HG03457 (cell line): Measurements from ENCODE around the gene ACBD6.

Source experiments
- ATAC-seq: cut with Tn5 transposase; IDR thresholded peaks from one replicate; pipeline ENCODE4 v1.9.1; 2021; ENCODE audit warnings: moderate number of reproducible peaks; ENCODE audit not compliant: unreplicated experiment

ACBD6 gene

GRCh38 chr1:180376800-180377199 is 125.6 kb downstream of the ACBD6 start:
- no peak for ATAC-seq

- no peak for ATAC-seq
These were observed 126.1 kb downstream of the ACBD6 start for GRCh38 chr1:180376253-180376652.

- ATAC-seq = no peak
These were observed 129.6 kb downstream of the ACBD6 start for GRCh38 chr1:180372728-180373127.

DNA sequence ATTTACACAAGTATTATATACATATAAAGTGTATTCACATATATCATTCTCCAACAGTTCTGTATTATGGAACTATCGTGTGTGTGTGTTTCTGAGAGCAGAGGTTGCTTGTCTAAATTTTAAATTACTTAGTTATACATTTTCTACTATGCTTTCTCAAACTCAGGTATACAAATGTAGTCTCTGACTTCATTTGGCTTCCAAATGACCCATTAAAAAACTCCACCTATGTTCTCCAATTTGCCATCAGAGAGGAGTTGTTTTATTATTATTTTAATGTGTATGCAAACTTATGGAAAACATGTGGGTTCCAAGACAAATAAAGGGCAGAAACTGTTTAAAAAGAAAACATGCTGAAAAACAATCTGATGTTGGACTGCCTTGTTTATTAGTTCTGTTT is 131.8 kb downstream of the ACBD6 start:
- no peak for ATAC-seq

- no peak for ATAC-seq
These were observed 132.2 kb downstream of the ACBD6 start for GRCh38 chr1:180370188-180370587.

DNA sequence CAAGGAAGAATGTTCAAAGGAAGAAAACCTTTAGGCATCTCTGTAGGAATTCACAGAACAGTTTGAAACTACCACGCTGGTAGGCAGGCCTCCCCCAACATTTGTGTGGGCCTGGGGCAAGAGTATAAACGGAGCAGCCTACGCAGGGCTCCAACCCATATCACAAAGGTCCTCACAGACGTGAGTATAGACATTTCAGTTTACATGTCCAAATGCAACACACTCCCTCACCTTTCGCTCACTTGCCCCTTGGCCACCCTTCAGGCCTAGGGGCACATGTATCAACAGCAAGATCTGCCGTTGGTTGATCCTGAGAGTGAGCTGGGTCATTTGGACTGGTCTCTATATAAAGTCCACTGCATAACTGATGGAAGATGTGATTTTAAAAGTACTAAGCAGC is 133.3 kb downstream of the ACBD6 start:
- no peak for ATAC-seq

DNA sequence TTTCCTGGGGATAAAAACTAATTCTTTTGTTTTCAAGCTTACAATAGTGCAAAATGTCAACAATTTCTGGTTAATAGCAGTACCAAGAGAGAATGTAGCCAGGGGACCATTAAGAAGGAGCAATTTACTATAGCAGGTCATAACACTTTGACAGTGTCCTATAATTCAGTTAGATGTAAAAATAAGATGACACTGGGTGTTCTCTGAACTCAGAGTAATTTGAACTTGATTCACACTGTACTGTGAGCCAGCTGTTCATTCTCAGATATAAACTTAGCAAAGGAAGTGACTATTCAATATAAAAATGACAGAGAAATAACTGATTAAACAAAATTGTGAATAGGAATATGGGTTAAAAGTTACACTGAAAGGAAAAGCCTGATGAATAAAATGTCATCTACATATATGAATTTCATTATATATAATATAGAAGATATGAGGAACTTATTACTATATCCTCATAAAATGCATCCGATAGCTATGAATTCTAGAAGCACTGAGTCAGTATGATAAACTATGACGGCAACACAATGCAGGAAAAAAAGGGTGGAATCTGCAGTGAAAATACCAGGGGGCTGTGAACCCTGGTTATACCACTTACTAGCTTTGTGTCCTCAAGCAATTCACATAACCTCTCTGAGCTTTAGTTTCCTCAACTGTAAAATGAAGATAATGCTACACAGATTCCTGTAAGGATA is 135.9 kb downstream of the ACBD6 start:
- no peak for ATAC-seq

DNA sequence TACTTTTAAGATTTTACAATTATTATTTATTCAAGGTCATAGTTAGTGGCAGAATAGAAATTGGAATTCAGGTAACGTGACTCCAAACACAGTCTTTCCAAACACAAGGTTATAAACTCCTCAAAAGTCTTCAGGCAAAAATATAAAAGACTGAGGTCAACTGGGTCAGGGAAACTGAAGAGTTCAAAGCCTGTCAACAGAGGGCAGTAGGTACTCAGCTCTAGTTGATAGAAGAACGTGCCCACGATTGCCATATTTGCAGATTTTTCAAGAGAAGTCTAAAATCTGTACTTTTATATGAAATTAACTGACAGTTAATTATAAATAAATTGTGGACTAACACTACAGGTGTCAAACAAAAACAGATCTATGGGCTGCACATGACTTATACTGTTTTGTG is 137.3 kb downstream of the ACBD6 start:
- no peak for ATAC-seq

- ATAC-seq = no peak
These were observed 139.0 kb downstream of the ACBD6 start for GRCh38 chr1:180363246-180363995.

- ATAC-seq = no peak
These were observed 141.9 kb downstream of the ACBD6 start for GRCh38 chr1:180360333-180361075.

GRCh38 chr1:180358649-180359048 is 143.7 kb downstream of the ACBD6 start:
- ATAC-seq = no peak

DNA sequence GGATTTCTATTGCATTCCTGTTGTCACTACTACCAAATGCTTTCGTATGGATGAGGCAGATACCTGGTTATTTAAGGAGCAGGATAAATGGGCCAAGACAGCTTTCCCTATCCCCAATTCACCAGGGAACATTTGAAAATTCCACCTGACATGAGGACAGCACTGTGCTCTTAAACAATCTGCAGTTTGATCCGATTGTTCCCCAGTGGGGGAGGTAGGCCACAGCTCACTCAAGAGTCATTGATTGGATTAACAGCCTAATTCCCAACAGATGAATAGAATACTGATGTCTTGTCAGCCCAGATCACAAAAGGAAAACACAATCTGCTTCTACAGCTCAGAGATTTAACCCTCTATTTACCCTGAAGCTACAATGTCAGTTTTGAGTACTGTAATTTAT is 148.4 kb downstream of the ACBD6 start:
- no peak for ATAC-seq

GRCh38 chr1:180352588-180352987 is 149.8 kb downstream of the ACBD6 start:
- no peak for ATAC-seq

- ATAC-seq = no peak
These were observed 150.4 kb downstream of the ACBD6 start for GRCh38 chr1:180352021-180352420.

DNA sequence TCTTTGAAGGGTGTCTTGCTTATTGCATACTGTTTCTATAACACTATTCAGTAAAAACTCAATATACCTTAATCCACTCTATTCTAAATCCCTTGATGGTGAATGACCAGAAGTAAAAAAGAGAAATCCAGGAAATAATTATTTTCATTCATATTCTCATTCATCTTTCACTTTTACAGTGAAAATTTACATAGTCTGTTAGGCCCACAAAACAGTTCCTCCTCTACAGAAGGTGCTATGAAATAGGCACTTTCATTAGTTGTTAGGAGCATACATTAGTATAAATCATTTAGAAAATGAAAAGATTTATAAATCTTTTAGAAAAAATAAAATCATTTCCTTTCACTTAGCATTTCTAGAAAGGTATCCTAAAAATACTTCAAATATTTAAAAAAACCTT is 157.2 kb downstream of the ACBD6 start:
- ATAC-seq = no peak

- no peak for ATAC-seq
These were observed 158.2 kb downstream of the ACBD6 start for GRCh38 chr1:180343921-180344769.

- ATAC-seq = no peak
These were observed 175.3 kb downstream of the ACBD6 start for GRCh38 chr1:180327089-180327488.

- ATAC-seq = no peak
These were observed 189.5 kb downstream of the ACBD6 start for GRCh38 chr1:180312926-180313325.

DNA sequence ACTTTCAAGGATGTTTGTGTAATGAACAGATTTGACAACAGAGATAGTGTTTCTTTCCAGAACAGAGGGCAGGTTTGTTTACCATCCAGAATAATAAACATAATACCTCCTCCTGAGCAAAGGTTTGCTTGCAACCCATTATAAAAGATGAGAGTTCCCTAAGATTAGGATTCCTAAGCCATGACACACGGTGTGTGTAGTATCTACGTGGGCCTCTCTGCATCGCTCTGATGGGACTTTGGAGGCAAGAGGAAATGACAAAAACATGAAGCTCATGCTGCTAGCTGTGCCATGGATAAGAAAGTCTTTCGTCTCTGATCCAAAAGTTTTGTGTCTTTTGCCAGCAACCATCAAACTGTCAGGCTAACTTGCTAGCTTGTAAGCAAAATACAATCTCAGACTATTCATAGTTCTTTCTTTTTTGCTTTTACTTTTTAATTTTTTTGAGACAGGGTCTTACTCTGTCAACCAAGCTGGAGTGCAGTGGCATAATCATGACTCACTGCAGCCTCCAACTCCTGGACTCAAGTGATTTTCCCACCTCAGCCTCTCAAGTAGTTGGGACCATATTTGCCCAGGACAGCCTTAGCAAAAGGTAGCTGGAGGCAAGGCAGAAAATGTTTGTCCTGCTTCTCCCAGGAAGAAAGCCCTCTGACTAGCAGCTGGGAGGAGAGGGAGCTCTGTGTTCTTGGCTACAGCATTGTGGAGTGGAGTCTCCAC is 191.2 kb downstream of the ACBD6 start:
- no peak for ATAC-seq

- no peak for ATAC-seq
These were observed 192.3 kb downstream of the ACBD6 start for GRCh38 chr1:180310095-180310494.
